CD4-positive, alpha-beta T cell treated with Interleukin-10 for 1 hour (primary cell): ENCODE results near the gene ZNF479.
"Not testable (repeated sequence)": the region's sequence is repeated elsewhere in the genome, so short reads cannot be mapped to it uniquely, and the experiment has no call there.

ENCODE experiments used
- DNase-seq: peaks from one replicate; pipeline ENCODE4 v3.0.0-alpha.2; 2020

ZNF479 gene

DNA sequence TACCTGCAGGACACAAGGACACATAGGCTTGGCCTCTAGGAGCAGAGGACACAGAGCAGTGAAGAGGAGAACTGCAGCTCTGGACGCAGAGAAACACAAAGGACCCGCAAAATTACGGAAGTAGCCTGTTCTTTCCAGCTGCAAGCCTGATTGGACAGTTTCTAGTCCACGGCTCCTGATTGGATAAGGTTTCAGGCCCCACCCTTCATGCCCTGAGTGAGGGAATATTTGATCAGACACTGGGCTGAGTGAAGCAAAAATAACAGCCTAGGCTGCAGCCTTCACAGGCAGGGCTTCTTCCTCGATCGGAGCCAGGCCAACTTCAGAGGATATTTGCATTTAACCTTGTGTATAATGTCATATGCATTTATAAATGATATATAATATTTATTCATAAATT is at the start of gene ZNF479:
TSS of gene ZNF479 (minus strand) at position 101 of the 400 bp plus-strand sequence. CDS start 112 bp downstream, outside the sequence.
- DNase-seq, result not testable (repeated sequence)

DNA sequence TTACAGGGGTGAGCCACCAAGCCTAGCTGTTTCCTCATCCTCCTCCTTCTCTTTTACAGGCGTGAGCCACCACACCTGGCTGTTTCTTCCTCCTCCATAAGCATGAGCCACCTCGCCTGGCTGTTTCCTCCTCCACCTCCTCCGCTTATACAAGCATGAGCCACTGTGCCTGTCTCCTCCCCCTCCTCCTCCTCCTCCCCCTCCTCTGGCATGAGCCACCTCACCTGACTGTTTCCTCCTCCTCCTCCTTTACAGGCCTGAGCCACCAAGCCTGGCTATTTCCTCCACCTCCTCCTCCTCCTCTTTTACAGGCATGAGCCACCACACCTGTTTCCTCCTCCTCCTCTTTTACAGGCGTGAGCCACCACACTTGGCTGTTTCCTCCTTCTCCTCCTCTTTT is 49.8 kb upstream of the ZNF479 start:
- DNase-seq, result no peak

DNA sequence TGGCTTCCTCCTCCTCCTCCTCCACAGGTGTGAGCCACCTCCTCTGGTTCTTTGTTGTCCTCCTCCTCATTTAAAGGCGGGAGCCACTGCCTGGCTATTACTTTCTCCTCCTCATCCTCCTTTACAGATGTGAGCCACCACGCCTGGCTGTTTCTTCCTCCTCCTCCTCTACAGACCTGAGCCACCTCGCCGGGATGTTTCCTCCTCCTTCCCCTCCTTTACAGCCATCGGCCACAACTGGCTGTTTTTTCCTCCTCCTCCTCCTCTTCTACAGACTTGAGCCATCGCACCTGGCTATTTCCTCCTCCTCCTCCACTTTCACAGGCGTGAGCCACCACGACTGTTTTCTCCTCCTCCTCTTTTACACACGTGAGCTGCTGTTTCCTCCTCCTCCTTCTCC is 49.0 kb upstream of the ZNF479 start:
- no peak for DNase-seq

DNA sequence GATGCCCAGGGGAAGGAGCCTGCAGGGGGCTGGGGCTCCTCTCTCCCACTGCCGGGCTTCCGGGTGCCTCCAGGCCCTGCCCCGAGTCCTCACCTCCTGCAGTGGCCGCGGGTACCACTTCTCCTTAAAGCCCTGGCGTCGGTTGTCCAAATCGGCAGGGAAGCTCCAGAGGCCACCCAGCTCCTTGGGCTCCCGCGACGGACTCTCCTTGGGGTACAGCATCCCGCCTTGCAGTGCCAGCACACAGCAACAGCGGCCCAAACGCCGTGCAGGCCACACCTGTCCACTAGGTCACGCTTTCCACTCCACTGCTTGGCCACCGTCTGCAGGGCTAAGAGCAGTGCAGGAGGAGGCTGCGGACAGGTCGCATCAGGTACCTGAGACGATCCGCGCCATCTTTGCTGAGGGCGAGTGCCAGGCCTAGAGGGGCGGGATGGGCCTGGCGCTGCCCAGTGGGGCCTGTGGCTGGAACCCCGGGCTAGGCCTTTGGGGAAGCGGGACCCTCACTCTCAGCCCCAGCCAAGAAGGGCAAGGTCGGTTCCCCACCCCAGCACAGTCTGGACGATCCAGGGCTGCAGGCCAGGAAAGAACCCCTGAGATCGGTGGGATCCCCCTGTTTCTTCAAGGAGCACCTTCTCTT is 47.7 kb upstream of the ZNF479 start:
- DNase-seq, result no peak

DNA sequence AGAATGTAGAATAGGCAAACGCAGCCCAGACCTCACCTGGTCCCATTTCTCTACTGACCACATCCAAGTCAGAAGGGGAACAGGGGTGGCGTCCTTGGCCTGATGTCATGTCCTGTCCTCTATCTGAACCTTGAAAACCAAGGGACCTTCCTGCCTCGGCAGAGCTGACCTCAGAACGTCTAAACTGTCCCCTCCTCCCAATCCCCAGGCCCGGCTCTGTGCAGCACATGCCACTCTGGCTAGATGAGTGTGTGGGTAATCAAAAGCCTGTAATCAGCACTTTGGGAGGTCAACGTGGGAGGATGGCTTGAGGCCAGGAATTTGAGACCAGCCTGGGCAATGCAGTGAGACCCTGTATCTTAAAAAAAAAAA is 46.5 kb upstream of the ZNF479 start:
- DNase-seq, result no peak

DNA sequence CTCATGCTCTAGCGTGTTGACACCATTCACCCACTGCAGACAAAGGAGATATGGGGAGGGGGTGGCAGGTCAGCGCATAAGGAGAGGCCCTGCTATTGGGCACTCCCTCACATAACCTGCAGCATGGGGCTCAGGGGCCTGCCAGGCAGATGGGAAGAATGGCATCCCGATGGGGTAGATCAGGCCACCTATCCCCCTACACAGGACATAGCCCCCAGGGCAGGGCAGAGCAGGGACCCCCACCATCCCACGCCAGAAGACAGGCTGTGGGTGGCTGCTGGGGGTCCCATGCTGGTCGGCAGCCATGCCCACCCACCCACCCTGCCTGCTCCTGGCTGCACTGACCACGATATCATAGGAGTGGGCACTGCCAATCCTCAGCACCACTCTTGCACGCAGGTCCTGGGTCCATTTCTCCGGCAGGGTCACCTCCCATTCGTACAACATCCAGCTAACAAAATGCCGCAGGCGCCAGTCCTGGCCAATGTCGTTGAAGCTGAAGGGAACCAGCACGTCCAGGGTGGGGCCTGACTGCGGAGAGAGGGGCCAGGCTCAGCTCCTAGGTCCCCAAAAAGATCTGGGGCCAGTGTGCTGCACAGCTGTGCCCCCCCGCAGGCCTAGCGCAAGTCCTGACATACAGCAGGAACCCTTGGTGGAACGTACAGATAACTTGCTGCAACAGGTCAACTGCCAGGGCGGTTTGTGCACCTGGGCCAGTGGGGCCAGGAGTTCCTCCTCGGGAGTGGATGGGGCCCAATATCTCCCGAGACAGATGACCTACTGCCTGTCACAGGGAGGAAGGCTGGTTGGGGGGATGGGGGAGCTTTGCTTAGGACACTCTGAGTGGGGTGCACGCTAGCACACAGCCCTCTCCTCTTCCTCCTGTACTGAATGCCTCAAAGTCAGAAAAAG is 45.9 kb upstream of the ZNF479 start:
- no peak for DNase-seq

DNA sequence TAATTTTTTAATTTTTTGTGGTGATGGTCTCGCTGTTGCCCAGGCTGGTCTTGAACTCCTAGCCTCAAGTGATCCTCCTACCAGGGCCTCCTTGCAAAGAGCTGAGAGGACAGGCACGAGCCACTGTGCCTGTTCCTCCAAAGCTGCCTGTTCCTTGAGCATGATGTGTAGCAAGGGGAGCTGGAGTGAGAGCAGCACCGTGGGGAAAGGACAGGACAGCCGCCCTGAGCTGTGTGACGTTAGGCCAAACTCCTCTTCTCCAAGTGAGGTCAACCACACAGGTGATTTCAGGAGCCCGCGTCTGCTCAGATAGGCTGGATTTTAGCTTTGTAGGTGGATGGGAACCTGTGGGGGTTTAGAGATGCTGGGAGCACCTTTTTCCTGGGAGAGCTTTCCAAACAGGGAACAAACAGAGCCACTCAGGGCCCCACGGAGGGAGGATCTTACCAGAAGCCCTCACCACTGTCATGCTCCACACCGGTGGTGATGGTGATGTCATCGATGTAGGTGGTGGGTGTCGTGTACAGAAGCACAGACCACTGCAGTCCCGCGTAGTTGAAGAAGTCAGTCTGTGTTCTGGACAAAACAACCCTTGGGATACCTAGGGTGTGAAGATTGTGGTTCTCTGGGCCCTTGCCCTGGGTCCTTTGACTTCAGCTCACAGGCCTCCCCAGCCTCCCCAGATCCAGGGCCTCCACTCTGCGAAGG is 44.8 kb upstream of the ZNF479 start:
- DNase-seq, result no peak

DNA sequence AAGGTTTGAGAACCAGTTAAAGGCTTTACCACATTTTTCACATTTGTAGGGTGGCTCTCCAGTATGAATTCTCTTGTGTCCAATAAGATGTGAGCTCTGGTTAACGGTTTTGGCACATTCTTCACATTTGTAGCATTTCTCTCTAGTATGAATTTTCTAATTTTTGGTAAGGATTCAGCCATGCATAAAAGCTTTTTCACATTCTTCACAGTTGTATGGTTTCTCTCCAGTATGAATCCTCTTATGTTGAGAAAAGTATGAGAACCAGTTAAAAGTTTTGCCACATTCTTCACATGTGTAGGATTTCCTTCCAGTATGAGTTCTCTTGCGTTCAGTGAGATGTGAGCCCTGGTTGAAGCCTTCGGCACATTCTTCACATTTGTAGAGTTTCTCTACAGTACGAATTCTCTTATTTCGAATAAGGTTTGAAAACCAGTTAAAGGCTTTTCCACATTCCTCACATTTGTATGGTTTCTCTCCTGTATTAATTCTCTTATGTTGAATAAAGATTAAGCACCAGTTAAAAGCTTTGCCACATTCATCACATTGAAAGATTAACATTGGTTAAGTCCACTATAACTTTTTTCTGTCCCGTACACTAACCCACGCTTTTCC is 33.2 kb upstream of the ZNF479 start:
- DNase-seq, result no peak

DNA sequence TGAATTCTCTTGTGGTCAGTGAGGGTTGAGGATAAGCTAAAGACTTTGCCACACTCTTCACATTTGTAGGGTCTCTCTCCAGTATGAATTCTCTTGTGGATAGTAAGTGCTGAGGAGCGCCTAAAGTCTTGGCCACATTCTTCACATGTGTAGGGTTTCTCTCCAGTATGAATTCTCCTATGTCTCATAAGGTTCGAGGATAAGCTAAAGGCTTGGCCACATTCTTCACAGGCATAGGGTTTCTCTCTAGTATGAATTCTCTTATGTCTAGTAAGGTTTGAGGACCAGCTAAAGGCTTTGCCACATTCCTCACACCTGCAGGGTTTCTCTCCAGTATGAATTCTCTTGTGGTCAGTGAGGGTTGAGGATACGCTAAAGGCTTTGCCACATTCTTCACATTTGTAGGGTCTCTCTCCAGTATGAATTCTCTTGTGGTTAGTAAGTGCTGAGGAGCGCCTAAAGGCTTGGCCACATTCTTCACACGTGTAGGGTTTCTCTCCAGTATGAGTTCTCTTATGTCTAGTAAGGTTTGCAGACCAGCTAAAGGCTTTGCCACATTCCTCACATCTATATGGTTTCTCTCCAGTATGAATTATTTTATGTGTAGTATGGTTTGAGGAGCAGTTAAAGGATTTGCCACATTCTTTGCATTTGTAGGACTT is 12.0 kb downstream of the ZNF479 start:
- DNase-seq, result not testable (repeated sequence)
